OCI-LY3 (cell line): Measurements from ENCODE around the gene SERPINA1.
"Not testable (repeated sequence)": the region's sequence is repeated elsewhere in the genome, so short reads cannot be mapped to it uniquely, and the experiment has no call there.

Experiments
- H2AFZ ChIP-seq: fragments of 200-600, 300-600 bp; shearing (Covaris generic); 2 replicates; pipeline ENCODE4 v1.6.0; 2014; ENCODE audit warnings: antibody characterized with exemption, low read depth, low read length
- H3K27ac ChIP-seq: fragments of 200-600, 300-600 bp; sonication (generic); 2 replicates; pipeline ENCODE4 v1.5.1; 2014; ENCODE audit warnings: mild to moderate bottlenecking, low read length, moderate library complexity, mixed read lengths
- H3K27me3 ChIP-seq: fragments of 200-600, 300-600 bp; sonication (generic); 2 replicates; pipeline ENCODE4 v1.6.1; 2014; ENCODE audit warnings: low read depth, low read length, mixed read lengths
- H3K36me3 ChIP-seq: fragments of 200-600, 300-600 bp; sonication (generic); replicated peaks from 2 replicates; pipeline ENCODE3; 2014; ENCODE audit warnings: low read depth, low read length, mixed read lengths
- H3K4me1 ChIP-seq: fragments of 300-600, 200-600 bp; sonication (generic); 2 replicates; pipeline ENCODE4 v1.6.1; 2014; ENCODE audit warnings: low read length, mixed read lengths
- H3K4me2 ChIP-seq: fragments of 200-600, 300-600 bp; sonication (generic); 2 replicates; pipeline ENCODE4 v1.6.1; 2014; ENCODE audit warnings: low read length, mixed read lengths
- H3K4me3 ChIP-seq: fragments of 300-600, 200-600 bp; sonication (generic); 2 replicates; pipeline ENCODE4 v1.5.1; 2014; ENCODE audit warnings: antibody characterized with exemption, mild to moderate bottlenecking, low read length, moderate library complexity
- H3K79me2 ChIP-seq: fragments of 300-600, 200-600 bp; shearing (Covaris generic); 2 replicates; pipeline ENCODE4 v1.6.1; 2014; ENCODE audit warnings: mild to moderate bottlenecking, low read length, mixed read lengths
- H3K9ac ChIP-seq: fragments of 300-600, 200-600 bp; shearing (Covaris generic); 2 replicates; pipeline ENCODE4 v1.6.0; 2014; ENCODE audit warnings: mild to moderate bottlenecking, low read length, moderate library complexity
- H3K9me3 ChIP-seq: fragments of 200-600, 300-600 bp; shearing (Covaris generic); 2 replicates; pipeline ENCODE4 v1.6.1; 2014; ENCODE audit warnings: low read length, mixed read lengths; ENCODE audit not compliant: insufficient read depth
- H4K20me1 ChIP-seq: fragments of 200-600, 300-600 bp; sonication (generic); 2 replicates; pipeline ENCODE4 v1.6.1; 2016; ENCODE audit warnings: low read length, mixed read lengths; ENCODE audit not compliant: insufficient read depth
- CTCF ChIP-seq: fragments of 200-600, 300-600 bp; sonication (generic); IDR thresholded peaks from 2 replicates; pipeline ENCODE4 v1.5.1; 2014; ENCODE audit warnings: antibody characterized with exemption, low read length, low read depth
- EZH2phosphoT487 ChIP-seq: fragments of 200-600 bp; shearing (Covaris generic); IDR thresholded peaks from 2 replicates; pipeline ENCODE4 v1.6.1; 2018; ENCODE audit warnings: antibody characterized with exemption, mixed run types, low read depth

The SERPINA1 gene

GRCh38 chr14:94412671-94413638 is 24.6 kb upstream of the SERPINA1 start:
- H3K4me1 ChIP-seq = peaks cover 4% of the 10 kb centered on the region; the same call in 1 of the 2 replicates
- no peak overlapping the region for H3K9ac ChIP-seq
- no peak overlapping the region for H3K27ac ChIP-seq
- H3K9me3 ChIP-seq = 0 out of 2 replicates have a peak, but pooled peaks cover under 1% of the 10 kb centered on the region
- no peaks in the 10 kb centered on the region for H3K27me3 ChIP-seq
- no peaks in the 10 kb centered on the region for H4K20me1 ChIP-seq
- peak overlapping the region; percentile 91 for H2AFZ ChIP-seq
- no peak for TF ChIP-seq EZH2phosphoT487
- TF ChIP-seq CTCF = peak; percentile 75
- no peak overlapping the region for H3K4me3 ChIP-seq
- H3K36me3 ChIP-seq = no peaks in the 10 kb centered on the region
- H3K79me2 ChIP-seq = no peaks in the 10 kb centered on the region
- H3K4me2 ChIP-seq = no peak overlapping the region

- no peak overlapping the region for H2AFZ ChIP-seq
- no peaks in the 10 kb centered on the region for H4K20me1 ChIP-seq
- TF ChIP-seq EZH2phosphoT487 (no peak), CTCF (no peak)
- H3K9me3 ChIP-seq = 0 out of 2 replicates have a peak, but pooled peaks cover 6% of the 10 kb centered on the region
- H3K4me1 ChIP-seq = peaks cover 4% of the 10 kb centered on the region; the same call in 1 of the 2 replicates
- no peak overlapping the region for H3K27ac ChIP-seq
- H3K9ac ChIP-seq = no peak overlapping the region
- no peaks in the 10 kb centered on the region for H3K79me2 ChIP-seq
- no peak overlapping the region for H3K4me3 ChIP-seq
- H3K36me3 ChIP-seq = no peaks in the 10 kb centered on the region
- H3K4me2 ChIP-seq = no peak overlapping the region
- no peaks in the 10 kb centered on the region for H3K27me3 ChIP-seq
These were observed 23.2 kb upstream of the SERPINA1 start for GRCh38 chr14:94411638-94412037.

GRCh38 chr14:94409430-94409829 is 21.0 kb upstream of the SERPINA1 start:
- not testable (repeated sequence) for H3K4me3 ChIP-seq, H3K9me3 ChIP-seq, H2AFZ ChIP-seq, H3K27ac ChIP-seq, H3K27me3 ChIP-seq, H3K36me3 ChIP-seq, H3K9ac ChIP-seq, H3K79me2 ChIP-seq, H3K4me2 ChIP-seq, H3K4me1 ChIP-seq, H4K20me1 ChIP-seq

GRCh38 chr14:94408546-94409095 is 20.2 kb upstream of the SERPINA1 start:
- Histone ChIP-seq H3K36me3 (no peaks in the 10 kb centered on the region), H2AFZ (no peak overlapping the region), H3K27ac (no peak overlapping the region), H3K4me1 (peaks cover 4% of the 10 kb centered on the region; the same call in 1 of the 2 replicates), H3K79me2 (no peaks in the 10 kb centered on the region), H3K27me3 (no peaks in the 10 kb centered on the region), H3K9ac (no peak overlapping the region), H3K4me3 (no peak overlapping the region), H3K9me3 (0 out of 2 replicates have a peak, but pooled peaks cover 6% of the 10 kb centered on the region), H3K4me2 (no peak overlapping the region), H4K20me1 (no peaks in the 10 kb centered on the region)
- no peak for TF ChIP-seq EZH2phosphoT487
- TF ChIP-seq CTCF = no peak
